Ecto neural progenitor cell (in vitro differentiated cells): ENCODE data around the gene NOP53.
"Not testable (repeated sequence)": the region's sequence is repeated elsewhere in the genome, so short reads cannot be mapped to it uniquely, and the experiment has no call there.

Experiments used
- DNase-seq: peaks from one replicate; pipeline ENCODE4 v3.0.0-alpha.2; 2018; ENCODE audit warnings: low spot score

The NOP53 gene

DNA sequence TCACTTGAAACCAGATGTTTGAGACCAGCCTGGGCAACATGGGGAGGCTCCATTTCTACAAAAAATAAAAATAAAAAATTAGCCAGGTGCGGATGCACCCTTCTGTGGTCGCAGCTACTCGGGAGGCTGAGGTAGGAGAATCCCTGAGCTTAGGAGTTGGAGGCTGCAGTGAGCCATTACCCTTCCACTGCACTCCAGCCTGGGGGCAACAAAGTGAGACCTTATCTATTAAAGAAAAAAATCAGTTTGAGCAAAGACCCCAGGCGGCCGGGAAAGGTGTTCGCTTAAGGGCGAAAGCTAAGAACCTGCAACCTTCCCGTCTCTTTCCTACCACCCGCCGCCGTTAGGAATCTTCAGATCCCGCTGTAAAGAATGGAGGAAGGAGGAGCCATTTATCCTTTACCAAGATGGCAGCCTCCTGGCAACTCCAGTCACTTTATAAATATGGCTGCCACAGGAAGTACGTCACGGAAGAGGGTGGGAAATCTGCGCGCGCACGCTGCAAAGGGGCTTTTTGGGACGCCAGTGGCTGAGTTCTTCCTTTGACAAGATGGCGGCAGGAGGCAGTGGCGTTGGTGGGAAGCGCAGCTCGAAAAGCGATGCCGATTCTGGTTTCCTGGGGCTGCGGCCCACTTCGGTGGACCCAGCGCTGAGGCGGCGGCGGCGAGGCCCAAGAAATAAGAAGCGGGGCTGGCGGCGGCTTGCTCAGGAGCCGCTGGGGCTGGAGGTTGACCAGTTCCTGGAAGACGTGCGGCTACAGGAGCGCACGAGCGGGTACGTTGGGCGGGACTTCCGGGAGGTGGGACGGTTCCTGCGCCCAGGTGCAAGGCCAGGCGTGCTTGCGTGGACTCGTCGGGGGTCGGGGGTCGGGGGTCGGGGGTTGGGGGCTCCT, at the start of gene NOP53:
Gene NOP53, plus strand, starts transcription at position 537 of the 892 bp plus-strand sequence. Its CDS starts 14 bp downstream, at position 551.
- DNase-seq = peak; percentile 99

DNA sequence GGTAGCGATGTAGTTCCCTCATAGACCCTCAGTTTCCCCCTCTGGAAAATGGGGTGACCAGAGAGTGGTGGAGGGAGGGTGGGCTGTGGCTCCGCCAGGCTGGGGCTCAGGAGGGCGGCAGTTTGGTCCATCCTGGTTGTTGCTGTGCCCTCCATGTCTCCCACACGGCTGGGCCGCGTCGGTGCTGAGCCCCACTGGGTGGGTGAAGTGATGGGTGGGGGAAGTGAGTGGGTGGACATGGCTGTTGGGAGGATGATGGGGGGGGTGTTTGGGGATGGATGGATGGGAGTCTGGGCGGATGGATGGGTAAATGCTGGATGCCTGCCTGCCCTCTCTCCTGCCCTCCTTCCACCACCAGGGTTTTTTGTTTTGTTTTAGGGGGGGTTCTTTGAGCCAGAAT, 48.7 kb upstream of the NOP53 start:
- no peak for DNase-seq

DNA sequence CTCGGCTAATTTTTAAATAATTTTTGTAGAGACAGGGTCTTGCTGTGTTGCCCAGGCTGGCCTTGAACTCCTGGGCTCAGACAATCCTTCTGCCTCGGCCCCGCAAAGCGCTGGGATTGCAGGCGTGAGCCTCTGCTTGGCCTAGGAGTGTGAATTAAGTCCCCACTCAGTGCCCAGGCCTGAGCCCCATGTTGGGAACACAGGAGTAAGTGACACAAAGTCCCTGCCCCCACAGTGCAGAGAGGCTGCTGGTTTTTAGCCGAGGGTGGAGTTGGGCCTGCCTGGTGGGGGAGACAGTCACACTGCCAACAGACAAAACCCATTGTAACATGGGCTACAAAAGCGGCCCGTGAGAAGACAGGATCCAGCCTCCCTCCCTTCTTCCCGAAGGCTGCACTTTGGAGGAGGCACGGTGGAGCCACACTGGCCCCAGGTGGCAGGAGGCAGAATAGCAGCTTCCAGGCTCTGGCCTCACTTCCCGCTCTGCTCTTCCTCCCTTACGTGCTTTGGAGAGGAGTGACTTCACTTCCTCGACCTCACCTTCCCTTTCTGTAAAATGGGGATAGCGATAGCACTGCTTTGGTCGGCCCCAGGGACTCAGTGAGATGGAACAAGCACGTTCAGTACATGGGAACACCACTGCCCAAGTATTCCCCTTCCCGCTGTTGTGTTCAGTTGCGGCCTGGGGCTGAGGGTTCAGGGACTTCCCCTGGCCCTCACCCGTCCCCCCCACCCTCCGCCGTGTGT, 47.3 kb upstream of the NOP53 start:
- DNase-seq = peak; percentile 87

DNA sequence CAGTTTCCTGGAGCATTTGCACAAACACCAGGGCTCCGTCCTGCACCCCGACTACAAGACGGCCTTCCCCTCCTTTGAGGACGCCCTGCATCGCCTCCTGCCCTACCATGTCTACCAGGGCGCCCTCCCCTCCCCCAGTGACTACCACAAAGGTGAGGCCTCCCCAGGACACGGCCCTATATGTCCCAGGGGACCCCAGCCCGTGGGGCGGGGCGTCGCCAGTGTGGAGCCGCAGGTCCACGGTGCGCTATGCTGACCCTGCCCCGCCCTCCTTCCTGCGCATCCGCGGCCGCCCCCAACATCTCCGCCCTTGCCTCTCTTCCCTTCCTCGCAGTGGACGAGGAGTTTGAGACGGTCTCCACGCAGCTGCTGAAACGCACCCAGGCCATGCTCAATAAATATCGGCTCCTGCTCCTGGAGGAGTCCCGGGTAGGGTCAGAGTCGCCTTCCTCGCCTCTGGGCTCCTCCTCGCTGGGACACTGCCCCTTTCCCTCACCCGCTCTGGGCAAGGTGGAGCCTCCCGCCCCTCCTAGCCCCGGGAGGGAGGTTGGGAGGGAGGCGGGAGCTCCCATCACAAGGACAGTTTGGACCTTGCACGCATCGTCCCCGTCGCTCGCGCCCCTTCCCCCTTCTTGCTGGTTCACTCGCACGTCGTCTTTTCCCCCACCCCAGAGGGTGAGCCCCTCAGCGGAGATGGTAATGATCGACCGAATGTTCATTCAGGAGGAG, 46.6 kb upstream of the NOP53 start:
- DNase-seq = no peak

DNA sequence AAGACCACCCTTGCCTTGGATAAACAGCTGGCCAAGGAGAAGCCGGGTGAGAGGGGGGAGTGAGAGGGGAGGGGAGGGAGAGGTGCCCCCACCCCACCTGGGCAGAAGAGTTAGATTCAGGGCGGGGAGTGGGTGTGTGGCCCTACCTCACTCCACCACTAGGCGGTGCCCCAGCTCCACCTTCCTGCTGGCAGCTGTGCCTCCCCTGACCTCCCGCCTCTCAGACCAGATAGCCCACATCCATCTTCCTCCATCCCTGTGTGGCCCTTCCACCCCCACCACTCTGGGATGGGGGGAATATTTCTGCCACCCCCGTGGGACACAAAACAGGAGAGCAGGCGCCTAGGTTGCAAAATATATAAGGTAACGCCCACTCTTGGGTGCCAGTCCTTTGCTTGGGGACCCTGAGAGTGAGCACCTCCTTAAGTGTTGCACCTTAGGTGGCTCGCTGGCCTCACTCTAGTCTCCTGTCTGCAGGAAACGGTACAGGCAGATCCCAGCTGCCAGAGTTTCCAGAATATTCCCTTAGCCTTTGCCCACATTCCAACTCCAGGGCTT, 45.9 kb upstream of the NOP53 start:
- peak; percentile 83 for DNase-seq

DNA sequence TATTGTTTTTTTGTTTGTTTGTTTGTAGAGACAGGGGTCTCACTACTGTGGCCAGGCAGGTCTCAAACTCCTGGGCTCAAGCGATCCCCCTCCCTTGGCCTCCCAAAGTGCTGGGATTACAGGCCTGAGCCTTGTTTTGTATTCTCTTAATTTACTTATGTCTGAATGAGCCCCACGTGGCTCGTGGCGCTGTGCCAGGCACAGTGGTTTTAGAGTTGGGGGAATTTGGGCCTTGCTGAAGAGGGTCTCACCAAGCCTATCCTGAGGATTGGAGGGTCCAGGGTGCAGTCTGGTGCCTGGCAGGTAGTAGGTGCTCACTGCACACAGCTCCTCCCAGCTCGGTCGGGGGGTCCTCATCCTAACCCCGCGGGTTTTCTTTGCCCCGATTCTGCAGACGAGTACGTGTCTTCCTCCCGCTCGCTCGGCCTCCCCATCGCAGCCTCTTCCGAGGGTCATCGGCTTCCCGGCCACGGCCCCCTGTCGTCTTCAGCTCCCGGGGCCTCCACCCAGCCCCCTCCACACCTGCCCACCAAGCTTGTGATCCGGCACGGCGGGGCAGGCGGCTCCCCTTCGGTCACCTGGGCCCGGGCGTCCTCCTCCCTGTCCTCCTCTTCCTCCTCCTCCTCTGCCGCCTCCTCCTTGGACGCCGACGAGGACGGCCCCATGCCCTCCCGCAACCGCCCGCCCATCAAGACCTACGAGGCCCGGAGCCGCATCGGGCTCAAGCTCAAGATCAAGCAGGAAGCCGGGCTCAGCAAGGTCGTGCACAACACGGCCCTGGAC, 44.2 kb upstream of the NOP53 start:
- DNase-seq = no peak

DNA sequence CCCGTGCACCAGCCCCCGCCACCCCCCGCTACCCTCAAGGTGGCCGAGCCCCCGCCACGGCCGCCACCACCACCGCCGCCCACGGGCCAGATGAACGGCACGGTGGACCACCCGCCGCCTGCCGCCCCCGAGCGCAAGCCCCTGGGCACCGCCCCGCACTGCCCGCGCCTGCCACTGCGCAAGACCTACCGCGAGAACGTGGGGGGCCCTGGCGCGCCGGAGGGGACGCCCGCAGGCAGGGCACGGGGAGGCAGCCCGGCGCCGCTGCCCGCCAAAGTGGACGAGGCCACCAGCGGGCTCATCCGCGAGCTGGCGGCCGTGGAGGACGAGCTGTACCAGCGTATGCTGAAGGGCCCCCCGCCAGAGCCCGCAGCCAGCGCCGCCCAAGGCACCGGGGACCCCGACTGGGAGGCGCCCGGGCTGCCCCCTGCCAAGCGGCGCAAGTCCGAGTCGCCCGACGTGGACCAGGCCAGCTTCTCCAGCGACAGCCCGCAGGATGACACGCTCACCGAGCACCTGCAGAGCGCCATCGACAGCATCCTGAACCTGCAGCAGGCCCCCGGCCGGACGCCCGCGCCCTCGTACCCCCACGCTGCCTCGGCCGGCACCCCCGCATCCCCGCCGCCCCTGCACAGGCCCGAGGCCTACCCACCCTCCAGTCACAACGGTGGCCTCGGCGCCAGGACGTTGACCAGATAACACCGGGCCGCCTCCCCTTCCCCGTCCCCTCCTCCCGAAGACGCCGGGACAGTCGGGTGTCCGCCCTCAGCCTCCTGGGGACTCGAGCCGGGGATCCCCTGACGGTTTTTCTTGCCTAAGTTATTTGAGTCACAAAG, 43.4 kb upstream of the NOP53 start:
- DNase-seq = no peak

DNA sequence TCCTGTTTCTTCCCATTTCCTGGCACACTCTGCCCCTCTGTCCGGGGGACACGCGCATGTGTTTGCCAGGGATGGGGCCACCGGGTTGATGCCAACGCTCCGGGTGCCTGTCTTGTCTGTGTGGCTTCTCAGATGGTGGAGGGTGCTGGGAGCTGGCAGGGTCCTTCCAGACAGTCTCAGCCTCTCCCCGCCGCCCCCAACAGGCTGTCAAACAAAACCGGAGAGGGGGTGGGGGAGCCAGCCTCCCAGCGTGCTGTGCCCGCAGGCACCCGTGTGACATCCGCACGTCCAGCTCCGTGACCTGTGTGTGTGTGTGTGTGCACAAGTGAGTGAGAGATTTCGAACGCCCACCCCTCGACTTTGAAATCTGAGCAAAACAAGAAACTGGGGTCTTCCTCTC, 42.7 kb upstream of the NOP53 start:
- no peak for DNase-seq

DNA sequence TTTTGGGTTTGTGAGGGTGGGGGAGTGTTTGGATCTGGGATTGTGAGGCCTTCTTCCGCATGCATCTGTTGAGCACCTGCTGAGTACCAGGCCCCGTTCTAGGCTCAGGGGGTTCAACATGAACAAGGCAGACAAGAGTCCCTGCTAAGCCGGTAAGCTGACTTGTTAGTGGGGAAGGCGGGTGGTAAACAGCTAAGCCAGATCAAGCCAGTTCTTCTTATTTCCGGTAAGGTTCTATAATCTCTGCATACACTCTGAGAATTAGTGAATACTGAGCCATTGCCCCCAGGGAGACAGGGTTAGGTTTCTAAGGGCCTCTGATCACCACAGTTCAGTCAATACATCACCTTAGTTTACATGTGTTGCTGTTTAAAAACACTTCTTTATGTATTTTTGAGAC, 42.0 kb upstream of the NOP53 start:
- DNase-seq = no peak

DNA sequence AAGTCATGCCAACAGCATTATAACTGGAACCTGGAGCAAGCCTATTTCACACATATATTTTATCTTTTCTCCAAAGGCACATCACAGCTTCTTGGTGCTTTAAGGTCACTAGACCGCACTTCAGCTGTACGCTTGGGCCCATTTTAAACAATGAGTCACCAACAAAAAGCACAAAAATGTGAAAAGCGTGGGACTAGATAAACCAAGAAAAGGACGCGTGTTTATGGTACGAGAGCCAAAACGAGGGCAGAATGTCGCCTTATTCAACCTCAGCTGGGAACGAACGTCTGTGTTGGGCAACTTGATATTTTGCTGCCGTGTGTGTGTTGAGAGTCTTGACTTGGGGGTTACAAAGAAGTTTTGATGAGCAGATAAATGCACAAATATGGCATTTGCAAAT, 41.3 kb upstream of the NOP53 start:
- no peak for DNase-seq

DNA sequence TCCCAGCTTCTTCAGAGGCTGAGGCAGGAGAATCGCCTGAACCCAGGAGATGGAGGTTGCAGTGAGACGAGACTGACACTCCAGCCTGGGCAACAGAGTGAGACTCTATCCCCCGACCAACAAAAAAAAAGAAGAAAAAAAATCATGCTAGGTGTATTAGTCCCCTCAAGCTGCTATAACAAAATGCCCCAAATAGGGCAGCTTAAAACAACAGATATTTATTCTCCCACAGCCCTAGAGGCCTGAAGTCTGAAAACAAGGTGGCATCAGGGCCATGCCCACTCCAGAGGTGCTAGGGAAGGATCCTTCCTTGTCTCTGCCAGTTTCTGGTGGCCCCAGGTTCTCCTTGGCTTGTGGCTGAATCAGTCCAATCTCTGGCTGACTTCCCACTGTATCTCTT, 40.7 kb upstream of the NOP53 start:
- no peak for DNase-seq

DNA sequence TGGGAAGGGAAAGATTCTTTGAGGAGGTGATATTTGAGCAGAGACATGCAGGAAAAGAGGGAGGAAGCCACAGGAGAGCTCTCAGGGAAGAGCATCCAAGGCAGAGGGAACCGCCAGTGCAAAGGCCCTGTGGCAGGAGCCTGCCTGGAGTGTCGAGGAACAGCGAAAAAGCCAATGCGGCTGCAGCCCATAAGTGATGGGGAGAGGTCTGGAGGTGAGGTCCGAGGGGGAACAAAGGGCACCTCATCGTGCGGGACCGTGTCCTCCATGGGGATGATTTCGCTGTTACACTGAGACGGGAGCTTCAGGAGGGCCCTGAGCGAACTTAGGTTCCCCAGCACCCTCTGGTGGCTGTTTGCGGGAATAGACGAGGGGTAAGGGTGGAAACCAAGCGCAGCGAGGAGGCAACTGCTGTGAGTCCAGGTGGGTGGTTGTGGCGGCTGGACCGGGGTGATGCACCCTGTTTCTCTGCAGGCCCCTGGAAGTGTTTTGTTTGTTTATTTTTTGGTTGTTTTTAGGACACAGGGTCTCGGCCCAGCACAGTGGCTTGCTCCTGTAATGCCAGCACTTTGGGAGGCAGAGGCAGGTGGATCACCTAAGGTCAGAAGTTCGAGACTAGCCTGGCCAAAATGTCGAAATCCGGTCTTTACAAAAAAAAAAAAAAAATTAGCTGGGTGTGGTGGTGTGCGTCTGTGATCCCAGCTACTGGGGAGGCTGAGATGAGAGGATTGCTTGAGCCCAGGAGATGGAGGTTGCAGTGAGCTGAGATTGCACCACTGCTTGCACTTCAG, 38.0 kb upstream of the NOP53 start:
- peak; percentile 81 for DNase-seq

DNA sequence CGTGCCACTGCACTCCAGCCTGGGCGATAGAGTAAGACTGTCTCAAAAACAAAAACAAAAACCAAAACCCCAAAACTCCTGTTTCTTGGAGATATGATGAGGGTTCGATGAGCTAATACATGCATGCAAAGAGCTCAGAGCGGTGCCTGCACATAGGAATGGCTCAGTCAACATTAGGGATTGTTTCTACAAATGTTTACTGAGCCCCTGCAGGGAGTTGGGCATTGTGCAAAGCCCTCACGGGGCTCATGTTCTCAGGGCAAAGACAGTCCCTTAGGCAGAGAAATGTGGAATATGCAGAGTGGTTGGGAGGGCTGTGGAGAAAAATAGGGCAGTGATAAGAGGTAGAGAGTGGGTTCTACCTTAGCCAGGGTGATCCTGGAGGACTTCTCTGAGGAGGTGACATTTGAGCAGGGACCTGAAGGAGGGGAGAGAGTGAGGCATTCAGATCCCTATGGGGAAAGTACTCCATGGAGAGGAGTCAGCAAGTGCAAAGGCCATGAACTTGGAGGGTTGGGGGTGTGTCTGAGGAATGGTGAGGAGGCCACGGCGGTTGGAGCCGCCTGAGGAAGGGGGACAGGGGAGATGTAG, 33.6 kb upstream of the NOP53 start:
- no peak for DNase-seq

DNA sequence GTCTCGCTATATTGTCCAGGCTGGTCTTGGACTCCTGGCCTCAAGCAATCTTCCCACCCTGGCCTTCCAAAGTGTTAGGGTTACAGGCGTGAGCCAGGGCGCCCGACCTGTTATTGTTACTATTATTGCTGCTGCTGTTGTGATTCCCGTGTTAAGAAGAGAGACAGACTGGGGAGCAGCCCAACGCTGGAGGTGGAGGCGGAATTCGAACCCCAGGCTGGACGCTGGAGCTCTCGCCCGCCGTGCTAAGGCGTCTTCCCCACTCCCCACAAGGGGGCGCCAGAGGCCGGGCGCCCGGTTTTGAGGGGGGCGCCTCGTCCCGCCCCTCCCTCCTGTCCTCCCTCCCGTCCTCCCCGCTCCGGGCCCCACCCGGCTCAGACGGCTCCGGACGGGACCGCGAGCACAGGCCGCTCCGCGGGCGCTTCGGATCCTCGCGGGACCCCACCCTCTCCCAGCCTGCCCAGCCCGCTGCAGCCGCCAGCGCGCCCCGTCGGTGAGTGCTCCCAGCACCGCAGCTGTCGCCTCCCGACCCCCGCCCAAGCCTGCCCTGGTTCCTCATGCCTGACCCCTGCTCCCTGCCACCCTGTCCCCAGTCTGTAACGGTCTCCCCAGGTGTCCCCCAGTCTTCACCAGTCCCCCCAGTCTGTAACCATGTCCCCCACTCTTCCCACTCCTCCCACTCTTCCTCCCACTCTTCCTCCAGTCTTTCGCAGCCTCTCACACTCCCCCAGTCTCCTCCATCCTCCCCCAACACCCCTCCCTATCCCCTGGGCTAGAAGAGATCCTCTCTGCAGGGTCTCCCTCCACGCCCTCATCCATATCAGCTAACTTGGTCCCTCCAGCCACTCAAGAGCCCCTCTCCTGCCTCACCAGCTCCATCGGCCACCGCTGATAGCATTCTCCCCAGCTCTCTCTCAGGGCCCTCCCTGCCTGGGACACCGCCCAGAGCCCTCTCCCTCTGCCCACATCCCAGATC, 32.0 kb upstream of the NOP53 start, which contains the start of gene EHD2:
Gene EHD2, plus strand, starts transcription at position 377 of the 976 bp plus-strand sequence. CDS start 3,191 bp downstream, outside the sequence.
- peak; percentile 69 for DNase-seq

DNA sequence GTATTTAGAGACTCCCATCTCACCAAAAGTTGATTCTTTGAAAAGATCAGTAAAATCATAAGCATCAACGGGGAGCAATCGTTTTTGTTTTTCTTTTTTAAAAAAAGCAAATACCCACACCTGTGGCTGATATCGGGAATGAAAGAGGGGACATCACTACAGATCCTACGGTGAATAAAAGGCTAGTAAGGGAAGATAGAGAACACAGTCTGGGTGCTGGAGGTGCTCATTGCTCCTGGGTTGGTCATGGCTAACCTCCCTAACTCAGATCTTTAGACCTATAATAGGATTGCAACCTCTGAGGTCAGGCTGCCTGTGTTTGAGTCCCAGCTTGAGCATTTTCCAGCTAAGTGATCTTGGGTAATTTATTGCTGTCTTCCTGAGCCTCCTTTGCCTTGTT, 31.0 kb upstream of the NOP53 start:
- DNase-seq = no peak

DNA sequence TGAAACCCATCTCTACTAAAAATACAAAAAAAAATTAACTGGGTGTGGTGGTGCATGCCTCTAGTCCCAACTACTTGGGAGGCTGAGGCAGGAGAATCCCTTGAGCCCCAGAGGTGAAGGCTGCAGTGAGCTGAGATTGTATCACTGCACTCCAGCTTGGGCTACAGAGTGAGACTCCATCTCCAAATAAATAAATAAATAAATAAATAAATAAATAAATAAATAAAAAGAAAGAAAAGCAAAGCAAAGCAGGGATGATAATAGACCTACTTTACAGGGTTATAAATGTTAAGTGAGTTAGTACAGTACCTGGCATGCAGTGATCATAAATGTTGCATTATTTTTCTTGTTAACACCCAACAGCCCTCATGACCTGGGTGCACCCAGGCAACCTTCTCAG, 30.5 kb upstream of the NOP53 start:
- not testable (repeated sequence) for DNase-seq

DNA sequence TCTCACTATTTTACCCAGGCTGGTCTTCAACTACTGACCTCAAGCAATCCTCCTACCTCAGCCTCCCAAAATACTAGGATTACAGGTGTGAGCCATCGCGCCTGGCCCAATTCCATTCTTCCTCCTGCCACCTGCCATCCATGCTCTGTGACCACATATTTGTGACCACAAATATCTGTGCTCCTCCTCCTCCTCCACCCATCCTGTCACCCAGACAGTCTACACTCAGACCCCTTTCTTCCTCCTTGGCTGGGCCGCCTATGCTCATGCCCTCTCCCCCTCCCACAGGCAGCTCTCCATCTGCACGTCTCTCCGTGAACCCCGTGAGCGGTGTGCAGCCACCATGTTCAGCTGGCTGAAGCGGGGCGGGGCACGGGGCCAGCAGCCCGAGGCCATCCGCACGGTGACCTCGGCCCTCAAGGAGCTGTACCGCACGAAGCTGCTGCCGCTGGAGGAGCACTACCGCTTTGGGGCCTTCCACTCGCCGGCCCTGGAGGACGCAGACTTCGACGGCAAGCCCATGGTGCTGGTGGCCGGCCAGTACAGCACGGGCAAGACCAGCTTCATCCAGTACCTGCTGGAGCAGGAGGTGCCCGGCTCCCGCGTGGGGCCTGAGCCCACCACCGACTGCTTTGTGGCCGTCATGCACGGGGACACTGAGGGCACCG, 28.9 kb upstream of the NOP53 start:
- DNase-seq = no peak
